GM12878 (cell line): ENCODE data around the gene KISS1. TPM values are rescaled to one million over a fixed set of nuclear protein-coding genes. Genes with fewer than 3 reads are reported as not detected.

Source experiments
- ATAC-seq: fragments of 200-7000 bp; cut with Tn5 transposase; 3 replicates; pipeline ENCODE4 v1.9.1; 2020; ENCODE audit warnings: mild to moderate bottlenecking, moderate library complexity
- BruUV-seq: library from RNA; stranded (reverse); fragments of 400-500 nt; replicated peaks from 2 replicates; lab custom pipeline; 2021; lab: Mats Ljungman, UMichigan
- CTCF ChIA-PET: fragments of 300-600 bp; sonication (Branson Sonifier 250); formaldehyde crosslinking; extraction: SDS; loops from one replicate; lab custom pipeline; 2021; ENCODE audit warnings: inconsistent platforms; lab: Yijun Ruan, JAX
- POLR2A ChIA-PET: fragments of 350-600 bp; formaldehyde crosslinking; extraction: SDS; loops from one replicate; lab custom pipeline; 2021; ENCODE audit warnings: inconsistent platforms; lab: Charles Lee
- RAD21 ChIA-PET: fragments of 300-600 bp; sonication (Branson Sonifier 250); formaldehyde crosslinking; loops from one replicate; lab custom pipeline; 2023; ENCODE audit warnings: antibody characterized with exemption; ENCODE audit not compliant: unreplicated experiment; lab: Charles Lee
- SMC1A ChIA-PET: fragments of 300-600 bp; sonication (Branson Sonifier 250); formaldehyde crosslinking; loops from one replicate; lab custom pipeline; 2023; ENCODE audit not compliant: unreplicated experiment, uncharacterized antibody; lab: Charles Lee
- DNase-seq: peaks from one replicate; pipeline ENCODE4 v3.0.0-alpha.2; 2011; ENCODE audit warnings: low read depth, low spot score
- FAIRE-seq: peaks from 3 replicates; lab custom pipeline; 2011; peaks lifted over from hg19 to GRCh38; lab: Jason Lieb, UNC
- H2AFZ ChIP-seq: 2 replicates; pipeline ENCODE4 v1.6.0; 2011; ENCODE audit warnings: low read depth, low read length, control low read depth; ENCODE audit not compliant: control insufficient read depth
- H3K27ac ChIP-seq: 2 replicates; pipeline ENCODE4 v1.5.1; 2011; ENCODE audit warnings: control low read depth; ENCODE audit not compliant: control insufficient read depth, insufficient read depth
- H3K27me3 ChIP-seq, 2 experiments: replicated peaks in 1 of 2; 2 replicates each; pipeline versions ENCODE4 v1.6.0 to v1.6.1; 2011; ENCODE audit warnings: low read length in 1 of 2; ENCODE audit not compliant: control insufficient read depth in 2 of 2, insufficient read depth in 2 of 2
- H3K36me3 ChIP-seq, 2 experiments: 2 replicates each; pipeline ENCODE4 v1.5.1; 2011; ENCODE audit warnings: low read length in 1 of 2; ENCODE audit not compliant: control insufficient read depth in 2 of 2, insufficient read depth in 2 of 2
- H3K4me1 ChIP-seq: 2 replicates; pipeline ENCODE4 v1.6.1; 2011; ENCODE audit warnings: mild to moderate bottlenecking, low read length, moderate library complexity, mixed read lengths; ENCODE audit not compliant: control insufficient read depth, insufficient read depth
- H3K4me2 ChIP-seq: 2 replicates; pipeline ENCODE4 v1.6.0; 2011; ENCODE audit warnings: control low read depth; ENCODE audit not compliant: control insufficient read depth, insufficient read depth
- H3K4me3 ChIP-seq: fragments of 200-600 bp; sonication (generic); 2 replicates; pipeline ENCODE4 v1.5.1; 2016
- H3K79me2 ChIP-seq: 2 replicates; pipeline ENCODE4 v1.6.0; 2011; ENCODE audit warnings: low read length; ENCODE audit not compliant: control insufficient read depth, insufficient read depth
- H3K9ac ChIP-seq: 2 replicates; pipeline ENCODE4 v1.8.0; 2011; ENCODE audit warnings: low read length, control low read depth, mixed read lengths; ENCODE audit not compliant: control insufficient read depth, insufficient read depth
- H3K9me3 ChIP-seq: replicated peaks from 3 replicates; pipeline ENCODE4 v1.5.1; 2011; ENCODE audit warnings: mild to moderate bottlenecking, low read length; ENCODE audit not compliant: control insufficient read depth, insufficient read depth
- H4K20me1 ChIP-seq: 2 replicates; pipeline ENCODE4 v1.6.0; 2011; ENCODE audit not compliant: control insufficient read depth, insufficient read depth
- E2F8 ChIP-seq: fragments of 450-650 bp; IDR thresholded peaks from 2 replicates; pipeline ENCODE4 v1.6.1; 2018; ENCODE audit warnings: mild to moderate bottlenecking, low read depth, moderate library complexity; ENCODE audit not compliant: partially characterized antibody
- ELK1 ChIP-seq: IDR thresholded peaks from 2 replicates; pipeline ENCODE4 v1.6.1; 2012; ENCODE audit warnings: low read depth, low read length, improper control_type of control experiment
- EZH2 ChIP-seq: IDR thresholded peaks from 2 replicates; pipeline ENCODE4 v1.6.1; 2012; ENCODE audit warnings: low read depth, mild to moderate bottlenecking, control low read depth, inconsistent platforms, low read length, borderline replicate concordance; ENCODE audit not compliant: control insufficient read depth
- IRF4 ChIP-seq: IDR thresholded peaks from 2 replicates; pipeline ENCODE4 v1.6.1; 2011; ENCODE audit warnings: low read depth, low read length
- KAT2A ChIP-seq: conservative IDR thresholded peaks from 2 replicates; pipeline ENCODE4 v1.6.1; 2011; ENCODE audit warnings: low read depth, low read length; ENCODE audit not compliant: control insufficient read depth
- MEF2A ChIP-seq: IDR thresholded peaks from 2 replicates; pipeline ENCODE4 v1.6.1; 2011; ENCODE audit warnings: low read depth, mild to moderate bottlenecking, low read length, moderate library complexity; ENCODE audit not compliant: insufficient read depth
- PKNOX1 ChIP-seq: fragments of 450-650 bp; IDR thresholded peaks from 2 replicates; pipeline ENCODE4 v1.6.1; 2016; ENCODE audit warnings: mild to moderate bottlenecking
- POLR2AphosphoS5 ChIP-seq: IDR thresholded peaks from 2 replicates; pipeline ENCODE4 v1.6.1; 2011; ENCODE audit warnings: mild to moderate bottlenecking, low read length, inconsistent platforms
- RAD51 ChIP-seq: fragments of 450-650 bp; IDR thresholded peaks from 2 replicates; pipeline ENCODE4 v1.6.1; 2016; ENCODE audit warnings: moderate library complexity, mild to moderate bottlenecking, inconsistent platforms
- RELB ChIP-seq: fragments of 450-650 bp; IDR thresholded peaks from 2 replicates; pipeline ENCODE4 v1.6.1; 2017; ENCODE audit warnings: low read depth, mild to moderate bottlenecking, moderate library complexity
- RFX5 ChIP-seq: IDR thresholded peaks from 2 replicates; pipeline ENCODE4 v1.6.1; 2011; ENCODE audit warnings: low read depth, low read length, improper control_type of control experiment
- SKIL ChIP-seq: fragments of 450-650 bp; IDR thresholded peaks from 2 replicates; pipeline ENCODE4 v1.6.1; 2017; ENCODE audit warnings: mild to moderate bottlenecking, low read depth, inconsistent platforms; ENCODE audit not compliant: poor library complexity, severe bottlenecking
- SMAD5 ChIP-seq: IDR thresholded peaks from 2 replicates; pipeline ENCODE4 v1.6.1; 2016; ENCODE audit warnings: antibody characterized with exemption, low read depth
- TBL1XR1 ChIP-seq: IDR thresholded peaks from 2 replicates; pipeline ENCODE4 v1.6.1; 2012; ENCODE audit warnings: low read depth, low read length, improper control_type of control experiment
- ZNF217 ChIP-seq: fragments of 450-650 bp; IDR thresholded peaks from 2 replicates; pipeline ENCODE4 v1.6.1; 2017; ENCODE audit warnings: antibody characterized with exemption, mild to moderate bottlenecking
- WGBS: methylation state at CpG from one replicate; pipeline ENCODE4 v1.1.6; 2016; ENCODE audit warnings: low lambda C conversion rate; ENCODE audit not compliant: insufficient replicate concordance, insufficient coverage; ENCODE audit errors: missing lambda C conversion rate; 5-methylcytosine and 5-hydroxymethylcytosine counted together
- in situ Hi-C: fragments of 300-500 bp; cut with MboI; formaldehyde crosslinking; loops from 9 replicates; pipeline ENCODE4 v1.14.3; 2018; ENCODE audit warnings: mixed read lengths
- intact Hi-C: fragments of 100-400 bp; cut with micrococcal nuclease; formaldehyde crosslinking; loops from one replicate; pipeline ENCODE4 v1.14.2; 2022; ENCODE audit not compliant: unreplicated experiment
- polyA plus RNA-seq, 11 experiments: library from polyadenylated mRNA; depleted of rRNA in 4 of 11; unstranded in 6 of 11; stranded (reverse) in 5 of 11; fragments of >200 nt; fragmentation: Nextera tagmentation in 4 of 11; fragmentation: Illumina TruSeq in 1 of 11; extraction: Ambion mirVana in 4 of 11; extraction: Trizol in 1 of 11; gene quantifications; 1 replicate in 1 of 11; 2 replicates in 10 of 11; pipeline versions ENCODE4 v1.2.1 to v1.2.3, GENCODE V29; 2011 to 2016; ENCODE audit warnings: inconsistent platforms in 2 of 11, missing spikeins in 2 of 11, low read depth in 1 of 11
- total RNA-seq, 4 experiments: library from RNA; depleted of rRNA in 3 of 4; stranded (reverse); fragments of >200 nt in 3 of 4; fragmentation: Illumina TruSeq in 1 of 4; extraction: Trizol in 1 of 4; gene quantifications; 2 replicates each; pipeline versions ENCODE4 v1.2.1 to v1.2.3, GENCODE V29; 2013 to 2021

KISS1 gene
- total and polyA plus RNA-seq, 10 of the 15 experiments (the other 5 are each of a cell fraction or from before 2014, with no cell fraction given) = not detected

- 25% methylated on average over 16 of the region's 17 CpGs for WGBS
- in situ Hi-C loops (no loop called here), intact Hi-C loops (no loop called here)
- Histone ChIP-seq H3K4me3 (no peak overlapping the region), H3K27me3 (peaks cover 0 to 4% of the 10 kb centered on the region in 2 experiments), H3K9me3 (no peaks in the 10 kb centered on the region), H3K9ac (no peak overlapping the region), H3K4me2 (no peak overlapping the region), H3K27ac (no peak overlapping the region), H3K4me1 (no peaks in the 10 kb centered on the region), H3K79me2 (no peaks in the 10 kb centered on the region), H4K20me1 (no peaks in the 10 kb centered on the region), H3K36me3 (no peaks in the 10 kb centered on the region), H2AFZ (no peak overlapping the region)
- DNase-seq = no peak
- no peak for FAIRE-seq
- CTCF ChIA-PET = no interaction called here
- RAD21 ChIA-PET = no interaction called here
- SMC1A ChIA-PET = no interaction called here
- ATAC-seq = no peak
- POLR2A ChIA-PET = interaction anchor here (0.5 kb wide), 1 partner anchor 23 kb away, joined by 3 read pairs; no protein-coding TSS in a partner anchor
- BruUV-seq = no TSS peak
- no peak for TF ChIP-seq SKIL
- TF ChIP-seq RFX5 = no peak
- TF ChIP-seq ZNF217 = no peak
- TF ChIP-seq IRF4 = no peak
- no peak for TF ChIP-seq E2F8
- no peak for TF ChIP-seq RAD51
- TF ChIP-seq KAT2A = no peak
- no peak for TF ChIP-seq TBL1XR1
- no peak for TF ChIP-seq RELB
- TF ChIP-seq SMAD5 = no peak
- TF ChIP-seq ELK1 = no peak
- no peak for TF ChIP-seq EZH2
- TF ChIP-seq POLR2AphosphoS5 = no peak
- no peak for TF ChIP-seq PKNOX1
- no peak for TF ChIP-seq MEF2A
Observed at GRCh38 chr1:204223129-204223860, 27.0 kb upstream of the KISS1 start.
